Karpas-422 (cell line): ENCODE measurements around the gene SMARCC1. TPM values are rescaled to one million over a fixed set of nuclear protein-coding genes. Genes with fewer than 3 reads are reported as not detected.

Source experiments
- DNase-seq: peaks from one replicate; pipeline ENCODE4 v3.0.0-alpha.2; 2015
- H2AFZ ChIP-seq: fragments of 200-600 bp; sonication (generic); 2 replicates; pipeline ENCODE4 v1.6.1; 2014; ENCODE audit warnings: antibody characterized with exemption, low read length, mixed read lengths
- H3K27ac ChIP-seq: fragments of 200-600 bp; sonication (generic); 2 replicates; pipeline ENCODE4 v1.5.1; 2014; ENCODE audit warnings: mild to moderate bottlenecking, low read length, moderate library complexity
- H3K27me3 ChIP-seq: fragments of 200-600 bp; sonication (generic); 2 replicates; pipeline ENCODE4 v1.6.1; 2014; ENCODE audit warnings: low read length, mixed read lengths
- H3K36me3 ChIP-seq: fragments of 200-600 bp; sonication (generic); 2 replicates; pipeline ENCODE4 v1.6.1; 2014; ENCODE audit warnings: low read length, mixed read lengths; ENCODE audit not compliant: insufficient read depth
- H3K4me1 ChIP-seq: fragments of 200-600 bp; sonication (generic); 2 replicates; pipeline ENCODE4 v1.6.1; 2014; ENCODE audit warnings: mild to moderate bottlenecking, low read length, mixed read lengths
- H3K4me2 ChIP-seq: fragments of 200-600 bp; sonication (generic); 2 replicates; pipeline ENCODE4 v1.6.1; 2014; ENCODE audit warnings: low read length, low read depth, mild to moderate bottlenecking; ENCODE audit not compliant: poor library complexity, severe bottlenecking
- H3K4me3 ChIP-seq: fragments of 200-600 bp; sonication (generic); 2 replicates; pipeline ENCODE4 v1.5.1; 2014; ENCODE audit warnings: mild to moderate bottlenecking, antibody characterized with exemption, low read length, mixed read lengths
- H3K79me2 ChIP-seq: fragments of 200-600 bp; sonication (generic); 2 replicates; pipeline ENCODE4 v1.6.1; 2014; ENCODE audit warnings: mild to moderate bottlenecking, low read length, mixed read lengths
- H3K9ac ChIP-seq: fragments of 200-600 bp; sonication (generic); 2 replicates; pipeline ENCODE4 v1.6.0; 2014; ENCODE audit warnings: low read length
- H3K9me2 ChIP-seq: fragments of 200-600 bp; sonication (generic), shearing (Covaris generic); replicated peaks from 2 replicates; pipeline ENCODE4 v1.6.0; 2014; ENCODE audit warnings: mild to moderate bottlenecking, low read length, moderate library complexity; ENCODE audit not compliant: insufficient read depth
- H3K9me3 ChIP-seq: fragments of 300-700, 200-600 bp; sonication (generic); 2 replicates; pipeline ENCODE4 v1.6.1; 2014; ENCODE audit warnings: low read length, mixed read lengths
- H4K20me1 ChIP-seq: fragments of 200-600 bp; sonication (generic); 2 replicates; pipeline ENCODE4 v1.6.1; 2014; ENCODE audit warnings: mild to moderate bottlenecking, antibody characterized with exemption, low read length, low read depth; ENCODE audit not compliant: insufficient read depth
- small RNA-seq: library from RNA; depleted of rRNA; stranded (forward); fragments of <200 nt; gene quantifications from one replicate; pipeline ENCODE3, GENCODE V24; 2014
- total RNA-seq: library from RNA; depleted of rRNA; stranded (reverse); fragments of >200 nt; shearing (Covaris generic); gene quantifications from 2 replicates; pipeline ENCODE4 v1.2.3, GENCODE V29; 2014; ENCODE audit warnings: low replicate concordance; rRNA removed

SMARCC1 gene
- total RNA-seq, 1 experiment from 2014 or later: 71.3 TPM

DNA sequence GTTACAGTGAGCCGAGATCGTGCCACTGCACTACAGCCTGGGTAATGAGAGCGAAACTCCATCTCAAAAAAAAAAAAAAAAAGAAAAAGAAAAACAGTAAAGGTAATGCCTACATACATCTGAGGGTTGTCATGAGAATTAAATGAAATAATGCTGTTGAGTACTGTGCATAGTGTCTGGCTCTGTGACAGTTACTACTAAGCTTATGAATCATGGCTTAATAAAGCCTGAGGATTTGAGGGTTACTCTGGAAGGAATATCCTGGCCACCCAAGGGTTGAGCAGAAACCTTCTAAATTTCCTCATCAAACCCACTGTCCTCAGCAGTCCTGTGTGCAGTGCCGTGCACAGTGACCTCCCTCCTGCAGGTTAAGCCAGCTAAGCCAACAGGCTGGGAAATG lies 241.4 kb downstream of the SMARCC1 start:
- Histone ChIP-seq H3K4me3 (no peak overlapping the region), H4K20me1 (no peaks in the 10 kb centered on the region), H3K9me2 (no peaks in the 10 kb centered on the region), H3K79me2 (no peaks in the 10 kb centered on the region), H2AFZ (no peak overlapping the region), H3K9ac (no peak overlapping the region), H3K4me2 (no peak overlapping the region), H3K27ac (no peak overlapping the region), H3K36me3 (no peaks in the 10 kb centered on the region), H3K27me3 (no peaks in the 10 kb centered on the region), H3K4me1 (no peaks in the 10 kb centered on the region), H3K9me3 (no peaks in the 10 kb centered on the region)
- DNase-seq: no peak

DNA sequence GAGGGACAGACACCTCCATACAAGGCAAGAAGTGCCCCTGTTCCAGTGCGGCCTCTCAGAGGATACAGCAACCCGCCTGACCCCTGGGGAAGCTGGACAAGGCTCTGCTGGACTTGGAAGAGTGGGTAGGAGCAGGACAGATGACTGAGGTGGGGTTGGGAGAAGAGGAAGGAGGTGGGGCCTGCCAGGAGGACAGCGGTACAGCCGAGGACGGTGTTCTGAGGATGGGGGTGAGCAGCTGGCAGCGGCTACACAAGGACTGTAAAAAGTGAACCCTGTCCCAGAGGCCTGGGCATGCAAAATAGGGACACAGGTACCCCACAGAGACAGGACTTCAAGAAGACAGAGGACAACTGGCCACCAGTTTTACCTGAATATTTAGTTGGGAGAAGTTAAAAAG lies 244.7 kb downstream of the SMARCC1 start:
- Histone ChIP-seq H3K9ac (no peak overlapping the region), H2AFZ (no peak overlapping the region), H3K9me2 (no peaks in the 10 kb centered on the region), H3K9me3 (no peaks in the 10 kb centered on the region), H3K27ac (no peak overlapping the region), H3K27me3 (no peaks in the 10 kb centered on the region), H3K79me2 (no peaks in the 10 kb centered on the region), H3K4me2 (no peak overlapping the region), H4K20me1 (no peaks in the 10 kb centered on the region), H3K4me1 (0 out of 2 replicates have a peak, but pooled peaks cover 4% of the 10 kb centered on the region), H3K4me3 (no peak overlapping the region), H3K36me3 (no peaks in the 10 kb centered on the region)
- no peak for DNase-seq

DNA sequence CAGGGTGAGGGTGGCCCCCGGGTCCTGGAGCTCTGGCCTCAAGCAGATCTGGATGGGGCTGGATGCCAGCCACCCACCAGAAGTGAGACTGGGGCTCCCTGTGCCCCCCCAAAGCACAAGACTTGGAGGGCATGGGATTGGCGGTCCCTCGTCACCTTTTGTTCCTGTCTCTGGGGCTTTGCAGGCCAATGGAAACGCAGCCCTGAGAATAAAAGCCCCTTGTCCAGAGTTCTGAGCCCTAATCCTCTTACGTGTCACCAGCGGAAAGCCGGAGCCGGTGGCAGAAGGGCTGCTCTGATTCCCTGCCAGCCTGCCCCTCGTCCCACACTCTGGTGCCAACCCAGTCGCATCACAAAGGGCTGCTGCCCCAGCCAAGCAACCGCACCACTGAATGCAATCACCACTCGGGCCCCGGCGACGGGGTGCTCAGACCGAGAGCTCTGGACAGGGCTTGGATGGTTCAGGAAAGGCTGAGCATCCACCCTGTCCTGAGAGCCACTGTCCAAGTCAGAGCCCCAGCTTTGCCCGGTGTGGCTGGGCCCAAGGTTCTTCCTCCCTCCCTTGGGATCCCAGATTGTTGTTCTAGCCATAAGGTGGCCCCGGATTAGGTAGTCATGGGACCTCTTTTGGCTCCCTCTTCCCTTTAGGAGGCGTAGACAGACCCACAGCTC lies 245.3 kb downstream of the SMARCC1 start:
- H3K4me3 ChIP-seq: no peak overlapping the region
- DNase-seq: no peak
- no peaks in the 10 kb centered on the region for H4K20me1 ChIP-seq
- H2AFZ ChIP-seq: no peak overlapping the region
- no peak overlapping the region for H3K9ac ChIP-seq
- H3K27ac ChIP-seq: no peak overlapping the region
- H3K79me2 ChIP-seq: no peaks in the 10 kb centered on the region
- H3K36me3 ChIP-seq: no peaks in the 10 kb centered on the region
- H3K9me3 ChIP-seq: no peaks in the 10 kb centered on the region
- no peaks in the 10 kb centered on the region for H3K9me2 ChIP-seq
- no peak overlapping the region for H3K4me2 ChIP-seq
- 0 out of 2 replicates have a peak, but pooled peaks cover 4% of the 10 kb centered on the region for H3K4me1 ChIP-seq
- H3K27me3 ChIP-seq: no peaks in the 10 kb centered on the region

Small RNAs within 50 kb of the gene (small RNA-seq; reads per million reads assigned to genes)
- not detected for gene RF02271
- gene RN7SL870P: not detected

Other genes with a start within 250 kb of the SMARCC1 start
- gene CSPG5, start 203.0 kb downstream of the SMARCC1 start, total RNA-seq: 0.04 and 1.5 TPM in 2 replicates
- 58.6 and 106 TPM in 2 replicates for gene DHX30, start 21.2 kb upstream of the SMARCC1 start, total RNA-seq
- gene MAP4, start 234.5 kb upstream of the SMARCC1 start, total RNA-seq: 45.6 and 47.4 TPM in 2 replicates